Measurements from ENCODE around the gene SCGB1A1.

SCGB1A1 gene

DNA sequence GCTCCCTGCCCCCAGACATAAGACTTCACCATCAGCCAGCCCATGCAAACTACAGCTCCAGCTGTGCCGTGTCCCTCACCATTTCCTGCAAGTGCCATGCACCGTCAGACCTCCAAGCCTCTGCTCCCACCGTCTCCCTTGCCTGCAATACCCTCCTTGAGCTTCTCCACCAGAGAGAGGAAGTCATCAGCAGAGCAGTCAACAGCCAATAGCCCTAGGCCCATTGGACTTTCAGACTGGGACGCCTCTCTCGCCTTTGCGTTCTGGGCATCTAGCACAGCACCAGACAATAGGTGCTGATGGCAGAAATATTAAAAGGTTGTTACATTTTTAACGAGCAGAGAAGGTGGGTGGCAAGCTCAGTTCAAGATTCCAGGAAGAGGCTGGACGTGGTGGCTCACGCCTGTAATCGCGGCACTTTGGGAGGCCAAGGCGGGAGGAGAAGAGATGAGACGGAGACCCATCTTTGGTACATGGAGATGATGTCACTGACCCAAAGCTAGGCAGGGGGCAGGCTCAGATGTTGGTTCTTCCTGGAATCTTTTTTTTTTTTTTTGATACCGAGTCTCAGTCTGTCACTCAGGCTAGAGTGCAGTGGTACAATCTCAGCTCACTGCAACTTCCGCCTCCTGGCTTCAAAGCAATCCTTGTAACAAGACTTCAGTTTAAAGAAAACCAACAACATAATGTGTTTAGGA is 31.9 kb downstream of the SCGB1A1 start:
- no peak for DNase-seq

DNA sequence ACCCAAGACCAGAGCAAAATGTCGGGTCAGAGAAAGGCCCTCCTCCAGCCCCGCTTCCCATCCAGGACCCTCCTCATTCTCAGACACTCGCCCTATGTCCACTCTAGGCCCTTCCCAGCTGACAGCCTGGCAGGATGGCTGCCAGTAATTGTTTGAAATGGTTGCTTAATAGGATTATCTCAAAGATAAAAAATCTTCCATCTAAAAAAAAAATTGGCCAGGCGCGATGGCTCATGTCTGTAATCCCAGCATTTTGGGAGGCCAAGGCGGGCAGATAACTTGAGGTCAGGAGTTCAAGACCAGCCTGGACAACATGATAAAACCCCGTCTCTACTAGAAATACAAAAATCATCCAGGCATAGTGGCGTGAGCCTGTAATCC is 32.4 kb downstream of the SCGB1A1 start:
- no peak for DNase-seq

DNA sequence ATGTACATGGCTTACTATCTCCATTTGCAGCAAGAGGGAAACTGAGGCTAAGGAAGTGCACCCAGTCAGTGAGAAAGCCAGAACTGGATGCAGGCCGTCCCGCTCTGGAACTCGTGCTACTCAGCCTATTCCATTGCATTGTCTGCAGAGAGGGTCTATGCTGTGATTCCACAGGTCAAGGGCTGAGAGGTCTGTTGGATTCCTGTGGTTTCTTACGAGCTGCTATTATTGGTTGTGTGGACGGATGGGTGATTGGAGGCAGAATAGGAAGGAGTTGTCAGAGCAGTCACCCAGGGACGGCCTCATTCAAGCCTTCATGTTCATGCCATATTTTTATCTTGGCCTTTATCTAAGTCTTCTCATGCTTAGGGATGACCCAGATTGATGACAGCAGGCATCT is 33.4 kb downstream of the SCGB1A1 start:
- no peak for DNase-seq

DNA sequence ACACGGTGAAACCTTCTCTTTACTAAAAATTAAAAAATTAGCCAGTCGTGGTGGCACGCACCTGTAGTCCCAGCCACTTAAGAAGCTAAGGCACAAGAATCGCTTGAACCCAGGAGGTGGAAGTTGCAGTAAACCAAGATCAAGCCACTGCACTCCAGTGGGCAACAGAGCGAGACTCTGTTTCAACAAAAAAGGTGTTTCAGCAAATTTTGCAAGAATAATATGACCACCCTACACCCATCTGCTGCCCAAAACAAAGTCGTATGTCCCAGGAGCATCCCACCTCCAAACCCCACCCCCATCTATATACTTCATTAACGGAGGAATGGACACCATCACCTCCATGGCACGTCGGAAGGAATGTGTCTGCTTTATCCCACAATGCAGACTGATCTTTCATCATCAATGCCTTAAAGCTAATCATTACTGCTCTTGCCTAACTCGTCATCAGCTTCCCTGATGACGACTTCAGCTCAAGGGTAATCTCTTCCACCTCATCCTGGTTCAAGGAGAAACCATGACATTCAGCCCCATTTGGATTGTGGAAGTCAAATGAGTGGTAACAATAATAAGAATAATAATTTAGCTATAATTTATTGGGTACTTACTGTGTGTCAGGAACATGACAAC is 34.1 kb downstream of the SCGB1A1 start:
- no peak for DNase-seq

DNA sequence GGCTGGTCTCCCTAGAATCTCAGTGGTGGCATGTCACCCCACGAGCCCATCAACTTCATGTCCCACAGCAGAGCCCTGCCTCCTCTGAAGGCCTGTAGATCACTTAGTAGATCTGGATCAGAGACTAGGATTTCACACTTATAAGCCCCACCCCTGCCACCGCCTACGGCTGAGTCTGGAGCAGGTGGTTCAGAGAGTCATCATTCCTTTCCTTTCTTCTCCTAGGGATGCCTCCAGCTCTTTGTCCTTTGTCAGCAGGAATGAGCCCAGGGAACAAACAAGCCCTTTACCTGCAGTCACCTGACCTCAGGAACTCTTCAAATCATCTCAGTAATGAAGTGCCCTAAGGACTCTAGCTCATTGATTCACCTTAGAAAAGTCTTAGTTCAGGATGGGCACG is 37.8 kb downstream of the SCGB1A1 start:
- DNase-seq: no peak

DNA sequence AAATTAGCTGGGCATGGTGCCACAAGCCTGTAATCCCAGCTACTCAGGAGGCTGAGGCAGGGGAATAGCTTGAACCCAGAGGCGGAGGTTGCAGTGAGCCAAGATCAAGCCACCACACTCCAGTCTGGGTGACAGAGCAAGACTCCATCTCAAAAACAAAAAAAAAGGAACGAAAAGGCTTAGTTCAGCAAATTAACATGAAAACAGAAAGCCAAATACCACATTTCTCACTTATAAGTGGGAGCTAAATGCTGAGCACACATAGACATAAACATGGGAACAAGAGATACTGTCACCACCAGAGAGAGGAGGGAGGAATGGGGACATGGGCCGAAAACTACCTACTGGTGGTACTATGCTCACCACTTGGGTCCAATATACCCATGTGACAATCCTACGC is 38.6 kb downstream of the SCGB1A1 start:
- no peak for DNase-seq

DNA sequence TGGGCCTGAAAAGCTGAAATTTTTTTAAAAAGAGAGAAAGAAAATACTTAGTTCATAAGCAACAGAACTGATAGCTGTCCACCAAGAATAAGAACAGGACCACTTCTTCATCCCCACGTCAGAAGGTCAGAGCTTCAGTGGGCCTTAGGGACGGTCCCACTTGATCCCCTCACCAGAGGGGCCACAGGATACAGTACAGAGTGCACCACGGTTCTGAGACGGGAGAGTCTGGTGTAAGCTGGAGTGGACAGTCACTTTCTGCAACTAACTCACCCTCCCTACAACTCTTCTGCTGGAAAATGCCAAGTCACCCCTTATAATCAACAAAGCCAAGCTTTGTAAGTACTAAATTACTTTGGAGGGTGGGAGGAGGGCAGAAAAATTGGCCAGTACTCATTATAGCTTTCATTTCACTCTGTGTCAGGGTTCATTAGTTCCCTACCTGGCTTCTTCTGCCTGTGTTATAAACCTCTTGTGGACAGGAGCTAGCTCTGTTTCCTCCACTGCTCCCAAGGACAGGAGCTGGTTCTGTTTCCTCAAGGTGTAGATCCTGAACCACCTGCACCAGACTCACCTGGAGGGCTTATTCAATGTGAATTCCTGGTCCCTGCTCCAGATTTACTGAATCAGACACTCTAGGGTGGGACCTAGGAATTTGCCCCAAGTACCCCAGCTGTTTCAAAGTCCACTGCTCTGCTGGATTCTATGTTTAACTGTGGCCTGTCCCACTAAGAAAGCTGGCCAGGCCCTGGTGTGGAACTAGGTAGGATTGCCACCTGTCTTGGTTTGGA is 39.6 kb downstream of the SCGB1A1 start:
- DNase-seq: no peak

DNA sequence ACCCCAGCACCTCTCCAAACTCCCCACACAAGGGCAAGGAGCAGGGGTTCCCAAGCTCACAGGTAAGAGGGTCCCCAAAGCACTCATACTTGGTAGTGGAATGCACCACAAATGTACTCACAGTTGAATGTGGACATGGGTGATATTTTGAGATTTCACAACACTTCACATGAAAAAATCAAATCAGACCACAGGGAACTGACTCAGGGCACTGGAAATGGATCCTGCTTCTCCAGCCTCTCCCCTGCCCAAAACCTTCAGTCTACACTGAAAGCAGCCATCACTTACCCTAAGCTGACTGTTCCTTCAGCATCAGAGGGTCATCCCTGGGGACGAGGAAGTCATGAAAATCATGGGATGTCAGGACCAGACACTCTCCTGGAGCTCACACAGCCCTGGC is 40.2 kb downstream of the SCGB1A1 start:
- no peak for DNase-seq

DNA sequence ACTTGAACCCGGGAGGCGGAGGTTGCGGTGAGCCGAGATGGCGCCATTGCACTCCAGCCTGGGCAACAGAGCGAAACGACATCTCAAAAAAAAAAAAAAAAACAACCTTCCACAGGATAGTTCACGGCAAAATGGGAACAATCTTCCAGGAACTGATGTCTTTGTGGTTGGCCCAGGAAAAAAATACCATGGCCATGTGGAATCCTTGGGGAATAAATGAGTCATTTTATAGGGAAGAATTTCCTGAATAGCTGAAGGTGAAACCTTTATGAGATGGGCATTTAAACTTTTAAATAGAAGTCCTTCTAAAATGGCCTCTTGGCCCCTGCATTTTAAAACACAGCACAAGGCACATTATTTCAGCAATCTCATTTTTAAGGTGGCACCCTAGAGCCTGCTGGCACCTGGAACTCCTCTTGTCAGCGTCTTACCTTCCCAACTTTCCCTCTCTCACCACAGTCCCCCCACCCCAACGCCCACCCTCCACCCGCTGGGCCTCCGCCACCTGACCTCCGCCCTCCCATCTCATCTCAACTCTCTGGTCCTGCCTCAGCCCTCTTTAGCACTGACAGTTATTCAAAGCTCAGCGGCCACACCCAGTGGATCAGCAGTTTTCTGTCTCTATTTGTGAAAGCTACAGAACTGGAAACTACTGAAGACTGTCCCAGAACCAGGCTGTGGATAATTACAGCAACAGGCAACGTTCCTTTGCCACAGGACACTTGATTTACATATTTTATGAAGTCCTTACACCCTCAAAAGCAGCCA is 43.1 kb downstream of the SCGB1A1 start:
- DNase-seq: peak; percentile 78

DNA sequence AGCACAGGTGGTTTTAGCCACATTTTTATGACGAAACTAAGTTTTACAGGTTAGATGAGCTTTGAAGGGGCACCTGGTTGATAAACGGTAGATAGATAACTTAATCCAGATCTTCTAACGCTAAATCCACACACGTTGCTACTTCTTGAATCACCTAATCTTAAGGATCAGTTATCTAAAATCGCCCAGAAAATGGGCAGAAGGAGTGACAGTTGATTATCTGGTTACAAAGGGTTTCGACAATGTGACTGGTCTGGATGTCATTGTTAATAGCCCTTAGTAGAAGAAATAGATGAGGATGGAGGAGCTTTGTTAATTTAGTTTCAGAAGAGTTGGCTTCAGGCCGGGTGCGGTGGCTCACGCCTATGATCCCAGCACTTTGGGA is 43.7 kb downstream of the SCGB1A1 start:
- DNase-seq: no peak

DNA sequence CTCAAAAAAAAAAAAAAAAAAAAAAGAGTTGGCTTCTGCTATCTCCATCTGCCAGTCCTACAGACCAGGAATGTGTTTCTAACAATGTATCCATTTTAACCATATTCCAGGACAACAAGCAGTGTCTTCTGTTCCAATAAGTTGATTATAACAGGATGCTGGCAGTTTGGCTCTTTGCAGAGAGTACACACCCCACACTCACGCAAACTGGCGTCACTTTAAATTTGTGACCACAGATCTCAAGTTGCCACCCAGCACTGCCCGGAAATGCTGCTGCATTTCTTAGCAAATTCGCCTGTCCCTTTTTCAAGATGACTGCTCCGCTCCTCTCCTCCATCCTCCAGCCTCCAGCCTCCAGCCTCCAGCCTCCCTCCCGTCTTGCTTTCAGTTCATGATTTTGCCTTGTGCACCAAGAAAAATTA is 44.3 kb downstream of the SCGB1A1 start:
- no peak for DNase-seq

DNA sequence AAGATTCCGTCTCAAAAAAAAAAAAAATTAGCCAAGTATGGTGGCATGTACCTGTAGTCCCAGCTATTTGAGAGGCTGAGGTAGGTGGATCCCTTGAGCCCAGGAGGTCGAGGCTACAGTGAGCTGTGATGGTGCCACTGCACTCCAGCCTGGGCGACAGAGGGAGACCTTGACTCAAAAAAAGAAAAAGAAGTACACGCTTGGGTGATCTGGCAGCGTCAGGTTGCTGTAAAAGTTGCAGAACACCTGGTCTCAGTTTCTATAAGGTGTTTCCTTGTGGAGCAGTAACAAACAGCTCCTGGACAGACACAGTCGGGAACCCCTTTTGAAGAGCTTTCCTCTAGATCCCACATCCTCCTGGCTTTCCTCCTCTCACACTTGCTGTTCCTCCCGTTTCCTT is 45.8 kb downstream of the SCGB1A1 start:
- no peak for DNase-seq

DNA sequence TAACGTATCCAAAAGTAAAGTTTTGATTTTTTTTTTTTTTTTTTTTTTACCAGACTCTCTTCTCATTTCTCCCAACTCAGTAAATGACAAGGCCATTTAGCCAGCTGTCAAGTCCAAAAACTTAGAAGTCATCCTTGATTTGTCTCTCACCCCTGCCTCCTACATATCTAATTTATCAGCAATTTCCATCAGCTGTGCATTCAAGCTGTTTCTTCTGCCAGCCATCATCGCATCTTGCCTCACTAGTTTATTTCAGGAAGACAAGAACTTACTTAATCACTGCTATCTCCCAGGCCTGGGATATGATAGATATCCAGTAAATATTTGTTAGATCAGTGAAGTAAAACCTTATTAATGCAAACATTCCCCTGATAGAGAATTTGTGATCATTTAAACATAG is 47.6 kb downstream of the SCGB1A1 start:
- no peak for DNase-seq

DNA sequence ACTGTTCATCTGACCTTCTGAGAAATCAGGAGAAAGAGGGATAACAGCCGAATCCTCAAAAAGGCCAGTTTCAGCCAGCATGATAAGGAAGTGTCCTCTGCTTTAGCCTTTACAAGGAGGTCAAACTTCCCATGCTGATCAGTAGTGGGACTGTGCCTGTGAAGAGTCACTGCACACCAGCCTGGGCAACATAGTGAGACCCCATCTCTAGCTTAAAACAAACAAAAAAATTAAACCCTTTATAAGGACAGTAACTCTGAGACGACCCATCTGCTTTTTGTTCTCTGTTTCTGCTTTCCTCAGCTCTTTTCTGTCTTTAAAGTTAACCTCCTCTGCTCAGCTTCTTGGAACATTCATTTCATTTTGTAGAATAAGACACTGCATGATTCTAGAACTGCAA is 49.7 kb downstream of the SCGB1A1 start:
- no peak for DNase-seq

DNA sequence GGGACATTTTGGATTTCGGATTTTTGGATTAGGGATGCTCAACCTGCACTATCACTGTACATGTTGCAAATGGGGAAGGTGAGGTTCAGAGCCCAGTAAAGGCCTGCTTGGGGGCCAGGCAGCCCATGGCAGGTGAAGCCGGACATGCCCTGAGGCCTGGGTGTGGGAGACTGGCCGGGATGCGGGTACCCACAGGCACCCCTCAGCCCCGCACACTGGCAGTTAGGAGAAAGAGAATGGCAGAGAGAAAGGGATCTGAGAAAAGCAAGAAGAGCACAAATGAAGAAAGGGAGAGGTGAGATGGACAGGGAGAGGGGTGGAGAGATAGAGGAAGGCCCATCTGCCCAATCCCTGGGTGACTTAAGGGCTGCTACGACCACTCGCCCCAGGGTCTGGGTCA is 52.8 kb downstream of the SCGB1A1 start:
- no peak for DNase-seq

DNA sequence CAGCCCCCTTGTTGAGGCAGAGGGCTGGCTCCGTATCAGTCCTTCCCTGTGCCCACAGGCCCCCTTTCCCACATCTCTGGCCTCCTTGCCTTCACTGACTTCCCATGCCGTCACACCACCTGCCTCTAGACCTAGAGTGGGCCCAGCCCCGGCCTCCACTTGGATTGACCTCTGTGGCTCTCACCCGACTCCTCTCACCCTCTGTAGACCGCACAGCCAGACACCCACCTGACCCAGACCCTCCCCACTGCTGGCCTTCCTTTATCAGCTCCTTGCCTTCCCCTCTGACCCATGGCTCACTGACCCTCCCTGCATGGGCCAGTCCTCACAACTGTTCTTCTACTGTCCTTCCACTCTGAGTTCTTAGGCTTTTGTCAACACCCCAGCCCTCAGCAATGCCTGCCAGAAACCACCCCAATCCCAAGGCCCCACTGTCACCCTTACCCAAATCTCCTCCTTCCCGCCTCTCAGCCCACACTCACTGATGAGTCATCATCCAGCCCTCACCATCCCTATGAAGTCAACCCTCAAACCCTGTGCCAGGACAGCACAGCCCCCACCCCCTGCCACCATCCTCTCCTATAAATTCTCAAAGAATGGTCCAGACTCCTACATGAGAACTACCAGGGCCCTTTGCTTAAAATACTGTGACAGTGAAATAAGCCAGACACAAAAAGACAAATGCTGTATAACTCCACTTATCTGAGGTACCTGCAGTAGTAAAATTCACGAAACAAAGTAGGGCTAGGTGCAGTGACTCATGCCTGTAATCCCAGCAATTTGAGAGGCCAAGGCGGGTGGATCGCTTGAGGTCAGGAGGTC is 53.4 kb downstream of the SCGB1A1 start:
- DNase-seq: peak; percentile 66
